Left renal cortex interstitium (tissue), 4 donors: ENCODE measurements around the gene HIRA. TPM values are rescaled to one million over a fixed set of nuclear protein-coding genes. Genes with fewer than 3 reads are reported as not detected.

Experiments
- DNase-seq, 4 donors: peaks; one replicate each; pipeline ENCODE4 v3.0.0-alpha.2; 2013; ENCODE audit warnings: low read depth in 4 of 4, low spot score in 2 of 4, missing footprints in 1 of 4
- polyA plus RNA-seq, 4 donors: library from polyadenylated mRNA; unstranded; fragments of 120-200 nt; gene quantifications; one replicate each; pipeline ENCODE4 v1.2.1, GENCODE V29; 2013; ENCODE audit not compliant: insufficient read length in 4 of 4

HIRA gene
- polyA plus RNA-seq, 4 donors, result 31.1 to 36.2 (median 33.4) TPM

DNA sequence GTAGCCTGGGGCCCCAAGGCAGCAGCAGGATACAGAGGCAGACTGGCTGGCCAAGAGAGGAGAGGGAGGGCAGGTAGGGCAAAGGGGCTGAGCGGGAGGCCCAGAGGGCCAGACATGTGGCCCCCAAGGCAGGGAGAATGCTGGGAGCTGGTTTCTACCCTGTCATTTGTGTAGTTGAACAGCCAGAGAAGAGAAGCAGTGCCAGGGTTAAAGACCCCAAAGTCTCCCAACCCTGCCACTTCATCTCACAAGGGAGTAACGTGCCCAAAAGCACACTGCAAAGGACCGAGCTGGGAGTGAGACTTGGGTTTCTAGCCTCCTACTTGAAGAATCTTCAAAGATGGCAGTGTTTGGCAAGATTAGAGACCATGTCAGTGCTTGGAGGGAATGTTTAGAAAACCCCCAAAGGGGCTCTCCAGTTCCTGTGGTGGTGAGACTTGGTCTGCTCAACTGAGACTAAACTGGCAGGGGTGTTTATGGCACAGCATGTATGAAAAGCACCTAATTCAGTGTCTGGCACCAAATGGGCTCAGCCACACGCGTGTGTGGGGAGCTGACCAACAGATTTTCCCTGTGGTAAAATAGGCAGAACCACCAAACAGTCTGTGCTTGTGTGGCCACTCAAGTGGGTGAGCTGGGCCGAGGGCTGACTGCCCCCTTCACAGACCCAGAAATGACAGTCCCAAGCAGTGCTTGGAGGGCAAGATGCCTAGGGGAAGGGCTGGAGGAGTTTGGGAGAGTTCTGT, 71.8 kb downstream of the HIRA start:
- DNase-seq, result no peak

GRCh38 chr22:19358703-19359553, 72.6 kb downstream of the HIRA start:
- no peak for DNase-seq

DNA sequence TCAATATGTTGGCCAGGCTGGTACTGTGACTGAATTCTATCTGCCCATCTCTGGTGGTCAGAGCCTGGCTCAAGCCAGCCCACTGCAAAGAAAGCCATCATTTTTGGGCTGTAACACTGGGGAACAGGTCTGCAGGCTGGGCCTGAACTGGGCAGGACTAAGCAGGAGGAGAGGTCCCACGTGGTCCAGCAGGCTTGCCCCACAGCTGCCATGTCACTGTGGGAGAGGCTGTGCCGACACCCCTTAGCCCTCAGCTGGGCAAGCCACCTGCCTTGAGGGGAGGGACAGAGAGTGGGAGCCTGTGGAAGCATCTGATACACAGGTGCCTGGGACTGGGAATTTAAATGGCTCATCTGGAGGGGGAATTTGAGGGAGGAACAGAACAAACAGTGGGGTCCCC, 73.3 kb downstream of the HIRA start:
- DNase-seq, result no peak

- no peak for DNase-seq
Observed at GRCh38 chr22:19357270-19358105, 74.0 kb downstream of the HIRA start.

DNA sequence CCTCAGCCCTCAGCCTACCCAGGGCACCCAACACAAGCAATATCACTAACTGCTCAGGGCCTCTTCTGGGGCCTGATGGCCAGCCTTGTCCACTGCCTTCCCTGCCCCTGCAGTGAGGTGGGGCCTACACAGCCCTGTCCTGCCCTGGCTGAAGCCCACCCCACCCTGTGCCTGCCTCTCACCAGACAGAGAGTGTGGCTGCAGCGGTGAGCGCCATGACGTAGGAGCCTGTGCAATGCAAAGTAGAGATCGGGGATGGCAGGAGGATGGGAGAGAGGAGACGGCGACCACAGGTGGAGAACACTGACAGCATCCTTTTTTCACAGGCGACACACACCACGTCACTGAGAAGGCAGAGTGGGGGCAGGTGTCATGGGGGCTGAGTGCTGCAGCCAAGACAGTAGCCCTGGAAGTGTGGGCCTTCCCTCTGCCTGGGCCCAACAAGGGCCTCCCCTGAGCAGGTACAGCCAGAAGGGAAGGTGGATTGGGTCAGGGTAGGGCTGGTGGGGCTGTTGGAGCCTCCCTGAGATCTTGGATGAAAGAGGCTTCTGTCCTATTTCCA, 74.7 kb downstream of the HIRA start:
- no peak for DNase-seq

DNA sequence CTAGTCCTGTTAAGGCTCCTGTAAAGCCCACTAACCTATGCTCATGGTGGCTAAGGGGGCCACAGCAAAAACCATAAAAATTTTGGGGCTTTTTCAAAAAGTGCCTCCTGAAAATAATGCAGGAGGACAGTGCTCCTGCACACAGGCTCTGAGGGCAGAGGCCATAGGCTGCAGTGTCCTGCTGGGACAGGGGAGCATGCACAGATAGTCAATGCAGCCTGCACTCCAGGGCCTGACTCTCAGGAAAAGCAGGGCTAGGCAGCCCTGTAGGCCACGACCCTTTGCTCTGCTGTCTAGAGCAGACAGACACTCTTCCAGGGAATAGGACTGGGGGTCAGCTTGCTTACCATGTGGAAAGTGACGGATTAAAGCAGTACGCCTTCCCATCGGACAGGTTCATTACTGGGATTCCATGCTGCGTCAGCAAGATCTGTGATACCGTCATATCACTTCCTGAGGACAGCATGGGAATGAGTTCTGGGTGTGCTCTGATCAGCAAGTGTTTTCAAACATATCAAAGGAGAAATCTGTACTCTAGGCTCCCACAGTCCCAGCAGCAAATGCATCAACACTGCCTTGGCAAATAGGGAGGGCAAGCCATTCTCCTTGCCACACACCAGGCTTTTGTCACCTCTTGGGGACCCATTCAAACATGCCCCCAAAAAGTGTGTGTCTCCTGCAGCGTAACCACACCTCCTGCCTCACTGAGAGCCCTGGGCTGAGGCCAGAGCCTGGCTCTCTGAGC, 75.9 kb downstream of the HIRA start:
- no peak for DNase-seq

GRCh38 chr22:19354201-19354600, 77.3 kb downstream of the HIRA start:
- no peak for DNase-seq

DNA sequence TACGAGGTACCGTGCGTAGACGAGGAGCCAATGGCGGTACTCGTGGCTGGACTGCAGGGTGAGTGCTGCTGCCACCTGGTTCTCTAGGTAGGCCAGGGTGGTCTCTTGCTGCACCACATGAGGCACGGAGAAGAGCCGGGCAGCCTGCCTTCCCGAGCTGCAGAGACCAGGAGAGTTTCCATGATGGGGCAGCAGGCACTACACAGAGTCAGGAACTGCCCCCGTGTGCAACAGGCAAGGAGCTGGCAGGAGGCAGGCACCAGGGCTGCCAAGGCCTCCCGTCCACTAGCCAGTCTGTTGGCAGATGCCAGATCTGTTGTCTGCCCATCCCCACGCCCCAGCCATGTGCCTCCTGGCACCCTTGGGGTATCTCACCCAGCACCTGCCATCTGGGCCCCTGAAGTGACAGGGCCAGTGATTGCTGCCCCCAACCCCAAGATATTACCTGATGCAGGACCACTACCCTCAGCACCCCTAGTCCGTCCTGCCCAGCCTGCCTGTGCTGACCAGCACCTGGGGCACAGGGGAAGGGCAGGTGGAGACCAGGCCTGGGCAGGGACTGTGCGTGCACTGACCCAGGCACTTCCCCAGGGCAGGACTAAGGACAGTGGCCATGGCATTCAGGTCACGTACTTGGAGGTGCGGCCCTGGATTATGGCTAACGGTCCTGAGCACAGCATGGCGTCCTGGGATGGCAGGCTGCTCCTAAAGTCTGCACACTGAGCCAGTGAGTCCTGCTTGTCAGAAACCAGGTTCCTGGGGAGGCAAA, 78.0 kb downstream of the HIRA start:
- no peak for DNase-seq

GRCh38 chr22:19352766-19353165, 78.8 kb downstream of the HIRA start:
- DNase-seq, result no peak

- no peak for DNase-seq
Observed at GRCh38 chr22:19352217-19352616, 79.3 kb downstream of the HIRA start.

DNA sequence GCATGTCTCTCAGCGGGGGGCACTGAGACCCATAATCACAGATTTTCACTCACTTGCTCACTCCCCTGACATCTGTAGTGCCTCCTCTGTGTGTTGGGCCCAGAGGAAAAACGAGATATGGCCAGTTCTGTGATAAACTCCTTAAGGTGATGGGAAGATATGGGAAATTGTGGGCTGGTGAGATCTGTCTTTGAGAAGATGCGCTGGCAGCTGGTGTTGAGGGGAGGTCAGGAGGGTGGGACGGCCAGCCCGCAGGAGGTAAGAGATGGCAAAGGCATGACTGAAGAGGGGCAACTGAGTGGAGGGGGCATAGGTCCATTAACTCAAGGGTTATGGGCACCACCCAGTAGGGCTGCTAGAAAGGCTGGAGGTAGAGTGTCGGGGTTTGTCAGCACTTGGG, 79.9 kb downstream of the HIRA start:
- no peak for DNase-seq

DNA sequence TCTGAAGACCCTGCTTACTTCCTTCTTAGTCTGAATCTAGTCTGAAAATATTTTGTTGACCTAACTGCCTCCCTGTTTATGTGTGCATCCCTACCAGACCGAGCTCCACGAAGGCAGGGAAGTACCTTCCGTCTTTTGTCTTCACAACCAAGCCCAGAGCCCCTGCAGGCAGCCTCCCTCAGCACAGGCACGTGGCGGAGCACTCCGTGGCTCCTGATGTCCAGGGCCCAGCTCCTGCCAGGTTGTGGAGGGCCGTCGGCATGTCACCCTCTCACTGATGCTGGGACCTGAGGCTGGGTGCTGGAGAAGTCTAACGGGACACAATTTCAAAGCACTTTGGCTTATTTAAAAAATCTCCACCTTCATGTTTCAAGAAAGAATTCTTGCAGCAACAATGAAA, 80.6 kb downstream of the HIRA start:
- DNase-seq, result no peak

GRCh38 chr22:19350476-19350859, 81.1 kb downstream of the HIRA start:
- no peak for DNase-seq

- DNase-seq, result no peak
Observed at GRCh38 chr22:19349778-19350475, 81.6 kb downstream of the HIRA start.

GRCh38 chr22:19346677-19347265, 84.8 kb downstream of the HIRA start:
- no peak for DNase-seq

DNA sequence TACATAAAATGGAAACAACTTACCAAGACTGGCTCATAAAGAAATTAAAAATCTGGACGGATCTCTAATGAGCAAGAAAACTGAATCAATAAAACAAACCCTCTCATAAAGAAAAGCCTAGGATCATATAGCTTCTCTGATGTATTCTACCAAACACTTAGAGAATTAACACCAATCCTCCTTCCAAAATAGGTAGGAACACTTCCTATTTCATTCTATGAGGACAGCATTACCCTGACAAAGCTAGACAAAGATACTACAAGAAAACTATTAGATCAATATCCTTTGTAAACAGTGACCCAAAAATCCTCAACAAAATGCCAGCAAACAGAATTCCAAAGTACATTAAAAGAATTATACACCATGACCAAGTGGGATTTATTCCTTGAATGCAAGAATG, 87.1 kb downstream of the HIRA start:
- no peak for DNase-seq

GRCh38 chr22:19343470-19343869, 88.1 kb downstream of the HIRA start:
- no peak for DNase-seq

GRCh38 chr22:19341500-19341899, 90.0 kb downstream of the HIRA start:
- no peak for DNase-seq
